ENCODE measurements around the gene ADAM12.

Gene ADAM12

GRCh38 chr10:126224967-126225671 lies 163.2 kb downstream of the ADAM12 start:
- TF ChIP-seq CTCF (IDR thresholded peaks at IDR 0.05; ENCODE audit: control insufficient read depth, extremely low read depth, insufficient read depth): no peak
- H3K4me3 ChIP-seq (ENCODE audit: low read depth, low read length): no peak overlapping the region
- DNase-seq (ENCODE audit: low read depth): no peak

GRCh38 chr10:126223512-126224067 lies 164.7 kb downstream of the ADAM12 start:
- no peak for DNase-seq (ENCODE audit: low read depth)
- no peak overlapping the region for H3K4me3 ChIP-seq (ENCODE audit: low read depth, low read length)
- TF ChIP-seq CTCF (IDR thresholded peaks at IDR 0.05; ENCODE audit: control insufficient read depth, extremely low read depth, insufficient read depth): no peak

- no peak for TF ChIP-seq CTCF (IDR thresholded peaks at IDR 0.05; ENCODE audit: control insufficient read depth, extremely low read depth, insufficient read depth)
- no peak for DNase-seq (ENCODE audit: low read depth)
- H3K4me3 ChIP-seq (ENCODE audit: low read depth, low read length): no peak overlapping the region
These were observed 165.4 kb downstream of the ADAM12 start for GRCh38 chr10:126222736-126223511.

- H3K4me3 ChIP-seq (ENCODE audit: low read depth, low read length): no peak overlapping the region
- no peak for DNase-seq (ENCODE audit: low read depth)
- TF ChIP-seq CTCF (IDR thresholded peaks at IDR 0.05; ENCODE audit: control insufficient read depth, extremely low read depth, insufficient read depth): no peak
These were observed 166.4 kb downstream of the ADAM12 start for GRCh38 chr10:126221874-126222273.

- TF ChIP-seq CTCF (IDR thresholded peaks at IDR 0.05; ENCODE audit: control insufficient read depth, extremely low read depth, insufficient read depth): no peak
- H3K4me3 ChIP-seq (ENCODE audit: low read depth, low read length): no peak overlapping the region
- no peak for DNase-seq (ENCODE audit: low read depth)
These were observed 169.3 kb downstream of the ADAM12 start for GRCh38 chr10:126218778-126219649.

GRCh38 chr10:126218174-126218573 lies 170.1 kb downstream of the ADAM12 start:
- H3K4me3 ChIP-seq (ENCODE audit: low read depth, low read length): no peak overlapping the region
- TF ChIP-seq CTCF (IDR thresholded peaks at IDR 0.05; ENCODE audit: control insufficient read depth, extremely low read depth, insufficient read depth): no peak
- DNase-seq (ENCODE audit: low read depth): no peak

Data from LNCaP clone FGC (cell line).